Measurements from ENCODE around the gene NAB1. TPM values are rescaled to one million over a fixed set of nuclear protein-coding genes. Genes with fewer than 3 reads are reported as not detected.

The NAB1 gene
- total RNA-seq, 1 donor from 2014 or later = 30.7 TPM

DNA sequence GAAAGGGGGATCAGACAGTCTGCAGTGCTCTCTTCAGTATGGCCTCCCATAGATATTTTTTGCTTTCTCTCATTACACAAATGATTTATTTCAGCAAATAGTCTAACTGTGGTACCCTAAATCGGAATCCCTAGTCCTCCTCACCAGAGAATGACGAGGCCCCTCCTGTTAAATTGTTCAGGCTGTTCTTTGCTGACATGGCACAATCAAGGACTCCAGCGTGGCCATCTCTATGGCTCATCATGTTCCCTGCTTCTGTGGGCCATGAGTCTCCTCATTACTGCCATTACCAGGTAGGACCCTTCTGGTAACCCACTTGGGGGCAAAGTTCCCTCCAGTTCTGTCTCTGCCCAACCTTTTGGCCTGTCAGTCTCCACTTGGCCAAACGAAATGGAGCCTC, 62.2 kb downstream of the NAB1 start:
- intact Hi-C loops (cut with micrococcal nuclease) = no loop called here

DNA sequence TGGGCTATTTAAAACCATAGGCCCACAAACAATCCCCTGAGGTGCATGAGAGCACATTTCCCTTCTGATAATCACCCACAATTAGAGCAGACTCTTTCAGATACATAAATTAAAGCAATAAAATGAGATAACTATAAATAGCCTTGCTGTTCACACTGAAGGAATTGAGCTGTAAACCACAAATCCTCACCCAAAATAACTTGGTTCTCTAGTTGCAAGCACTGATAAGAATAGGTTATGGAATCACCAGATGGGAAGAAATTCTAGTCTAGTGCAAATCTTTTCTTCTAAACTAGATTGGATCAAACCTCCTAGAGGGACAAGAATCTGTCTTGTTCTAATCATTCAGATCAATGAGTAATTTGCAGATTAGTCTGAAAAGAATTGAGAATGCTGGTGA, 64.6 kb downstream of the NAB1 start:
- intact Hi-C loops (cut with micrococcal nuclease) = no loop called here

DNA sequence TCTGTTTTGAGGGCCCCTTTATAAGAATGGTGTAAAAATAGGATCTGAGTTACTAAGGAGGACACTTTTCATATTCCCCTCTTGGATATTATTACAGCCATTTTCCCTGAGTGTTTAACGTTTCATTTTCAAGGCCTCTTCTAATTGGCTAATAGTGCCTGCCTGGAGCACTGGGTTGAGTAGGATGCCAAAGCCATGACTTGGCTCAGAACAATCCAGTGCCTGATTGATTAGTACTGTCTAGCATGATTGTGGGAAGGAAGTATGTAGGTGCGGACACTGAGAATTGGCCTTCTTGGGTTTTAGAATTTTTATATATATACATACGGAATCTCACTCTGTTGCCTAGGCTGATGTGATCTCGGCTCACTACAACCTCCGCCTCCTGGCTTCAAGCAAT, 66.1 kb downstream of the NAB1 start:
- intact Hi-C loops (cut with micrococcal nuclease) = no loop called here

DNA sequence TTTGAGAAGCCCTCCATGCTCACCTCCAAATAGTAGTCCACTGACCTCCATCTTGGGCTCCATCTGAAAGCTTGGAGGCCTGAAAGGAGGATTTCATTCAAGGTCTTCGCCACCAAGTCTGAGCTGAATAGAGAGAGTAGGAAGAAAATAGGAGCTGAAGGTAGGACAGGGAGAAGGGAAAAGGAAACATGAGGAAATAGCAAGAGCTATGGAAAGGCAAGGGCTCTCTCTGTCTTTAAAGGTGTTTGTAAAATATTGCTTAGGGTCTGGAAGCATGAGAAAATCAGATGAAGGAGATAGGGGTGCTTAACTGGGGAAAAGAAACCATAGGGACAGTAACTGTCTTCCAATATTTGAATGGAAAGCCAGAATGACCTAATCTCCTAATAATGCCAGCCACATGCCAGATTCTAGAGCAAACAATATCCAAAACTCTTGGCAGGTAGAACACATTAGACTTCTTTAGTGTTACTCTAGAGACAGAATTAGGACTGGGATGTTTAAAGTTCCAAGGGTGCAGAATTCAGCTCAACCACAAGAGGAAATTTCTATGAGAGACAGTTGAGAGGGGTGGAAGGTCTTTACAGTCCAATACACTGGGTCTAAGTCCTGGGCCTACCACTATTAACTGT, 67.4 kb downstream of the NAB1 start:
- intact Hi-C loops (cut with micrococcal nuclease) = no loop called here

DNA sequence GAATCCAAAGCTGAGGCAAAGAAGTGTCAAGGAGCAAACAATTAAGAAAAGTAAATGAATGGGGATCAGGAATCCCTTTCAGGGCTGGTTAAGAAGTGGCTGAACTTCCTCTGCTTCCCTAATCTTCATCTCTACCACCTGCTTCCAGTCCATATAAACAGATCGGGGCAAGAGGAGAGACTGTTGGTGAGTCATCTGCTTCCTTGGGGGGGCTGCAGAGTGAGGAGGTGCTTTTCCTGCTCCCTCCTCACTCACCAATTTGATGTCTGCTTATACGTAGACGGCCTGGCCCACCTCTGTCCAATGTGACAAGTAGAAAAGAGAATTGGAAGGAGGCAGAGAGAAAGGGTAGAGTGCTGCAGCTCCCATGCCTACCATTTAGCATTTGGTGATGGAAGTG, 68.4 kb downstream of the NAB1 start:
- intact Hi-C loops (cut with micrococcal nuclease) = no loop called here

DNA sequence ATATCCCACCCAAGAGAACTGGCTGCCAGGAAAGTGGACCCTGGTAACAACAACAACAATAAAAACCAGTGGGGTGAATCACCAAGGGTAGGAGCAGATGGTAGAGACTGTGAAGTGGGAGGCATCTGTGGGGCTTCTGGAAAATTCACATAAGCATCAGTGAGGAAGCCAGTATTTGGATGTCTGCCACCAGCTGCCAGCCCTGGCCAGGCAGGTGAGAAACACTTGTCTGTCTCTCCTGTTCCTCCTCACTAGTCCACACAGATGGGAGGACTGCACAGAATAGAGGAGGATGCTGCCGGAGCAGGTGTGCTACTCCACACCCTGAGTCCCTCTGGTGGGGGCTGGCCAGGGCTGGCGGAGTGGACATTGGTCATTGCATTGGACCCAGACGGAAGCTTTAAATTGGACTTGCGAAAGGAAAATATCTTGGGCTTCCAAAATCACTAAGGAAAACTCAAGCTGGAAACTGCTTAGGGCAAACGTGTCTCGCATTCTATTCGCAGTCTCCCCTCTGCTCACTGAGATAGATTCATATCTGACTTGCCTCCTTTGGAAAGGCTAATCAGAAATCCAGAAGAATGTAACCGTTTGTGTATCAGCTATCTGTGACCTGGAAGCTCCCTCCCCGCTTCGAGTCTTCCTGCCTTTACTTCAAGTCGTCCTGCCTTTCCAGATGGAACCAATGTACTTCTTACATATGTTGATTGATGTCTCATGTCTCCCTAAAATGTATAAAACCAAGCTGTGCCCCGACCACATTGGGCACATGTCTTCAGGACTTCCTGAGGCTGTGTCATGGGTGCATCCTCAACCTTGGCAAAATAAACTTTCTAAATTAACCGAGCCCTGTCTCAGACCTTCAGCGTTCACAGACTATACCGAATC, 69.1 kb downstream of the NAB1 start:
- intact Hi-C loops (cut with micrococcal nuclease) = no loop called here

DNA sequence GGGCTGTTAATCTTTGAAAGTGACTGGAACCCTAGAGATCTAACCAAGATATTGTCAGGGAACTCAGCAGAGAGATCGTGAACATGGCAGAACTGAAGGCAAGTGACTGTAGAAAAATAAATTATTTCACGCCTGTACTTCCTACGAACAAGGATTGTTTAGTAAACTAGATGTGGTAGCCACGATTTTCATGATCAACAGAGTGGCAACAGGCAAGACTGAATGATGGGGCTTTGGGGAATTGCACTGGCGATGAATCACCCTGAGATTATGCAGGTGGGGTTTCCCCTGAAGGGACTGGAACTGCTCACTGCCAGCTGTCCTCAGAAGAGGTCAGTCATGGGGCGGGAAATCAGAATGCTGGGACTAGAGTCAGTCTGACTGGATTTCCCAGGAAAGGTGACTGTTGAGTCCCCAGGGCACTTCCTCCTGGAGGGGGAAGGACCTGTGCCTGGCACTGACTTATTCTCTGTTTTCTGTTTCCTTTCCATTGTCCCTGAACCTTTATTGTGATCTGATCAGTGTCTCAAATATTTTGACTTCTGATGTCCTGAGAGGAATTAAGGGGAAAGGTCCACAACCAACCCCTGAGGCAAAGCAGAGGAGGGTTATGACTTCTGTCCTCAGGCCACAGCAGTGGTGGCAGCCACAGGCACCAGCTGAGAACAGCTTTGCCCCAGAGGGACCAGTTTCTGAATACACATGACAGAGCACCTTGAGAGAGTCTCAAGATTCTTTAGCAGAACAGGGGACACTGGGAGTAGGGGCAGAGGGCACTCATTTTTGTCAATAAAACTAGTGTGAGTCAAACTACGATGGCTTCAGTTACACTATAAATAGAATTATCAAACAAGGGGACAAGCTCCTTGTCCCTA, 70.0 kb downstream of the NAB1 start:
- intact Hi-C loops (cut with micrococcal nuclease) = no loop called here

DNA sequence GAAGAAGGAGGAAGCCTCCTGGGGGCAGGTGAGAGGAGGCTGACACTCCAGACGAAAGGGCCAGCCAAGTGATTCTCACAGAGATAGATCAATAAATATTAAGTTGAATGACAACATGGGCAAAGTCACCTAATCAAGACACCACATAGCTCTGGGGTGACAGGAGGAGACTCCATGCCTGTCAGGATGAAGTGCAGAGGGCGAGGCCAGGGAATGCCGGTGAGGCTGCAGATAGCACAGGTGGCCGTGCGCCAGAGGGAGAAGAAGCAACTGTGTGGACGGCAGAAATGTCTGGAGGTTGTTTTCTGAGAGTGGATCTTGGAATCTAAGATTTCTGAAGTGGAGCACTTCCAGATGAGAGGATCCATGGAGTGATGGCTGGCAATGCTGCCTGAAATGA, 71.4 kb downstream of the NAB1 start:
- intact Hi-C loops (cut with micrococcal nuclease) = no loop called here

DNA sequence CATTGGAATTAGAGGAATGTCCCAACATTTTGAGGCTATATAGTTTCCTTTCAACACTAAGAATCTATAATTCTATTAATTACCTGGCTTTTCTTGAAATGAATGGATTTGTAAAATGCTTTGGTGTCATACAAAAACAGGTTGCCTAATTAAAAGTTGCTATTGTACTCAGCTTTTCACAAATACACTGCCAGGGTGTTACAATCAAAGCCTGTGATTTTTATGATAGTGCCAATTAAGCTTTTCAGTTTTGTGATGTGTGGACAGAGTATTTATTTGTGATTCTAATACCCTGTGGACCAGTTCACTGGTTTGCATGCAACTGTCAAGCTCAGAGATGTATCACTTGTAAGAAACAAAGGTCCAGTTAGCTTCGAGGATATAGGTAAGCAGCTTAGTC, 71.8 kb downstream of the NAB1 start:
- intact Hi-C loops (cut with micrococcal nuclease) = no loop called here

DNA sequence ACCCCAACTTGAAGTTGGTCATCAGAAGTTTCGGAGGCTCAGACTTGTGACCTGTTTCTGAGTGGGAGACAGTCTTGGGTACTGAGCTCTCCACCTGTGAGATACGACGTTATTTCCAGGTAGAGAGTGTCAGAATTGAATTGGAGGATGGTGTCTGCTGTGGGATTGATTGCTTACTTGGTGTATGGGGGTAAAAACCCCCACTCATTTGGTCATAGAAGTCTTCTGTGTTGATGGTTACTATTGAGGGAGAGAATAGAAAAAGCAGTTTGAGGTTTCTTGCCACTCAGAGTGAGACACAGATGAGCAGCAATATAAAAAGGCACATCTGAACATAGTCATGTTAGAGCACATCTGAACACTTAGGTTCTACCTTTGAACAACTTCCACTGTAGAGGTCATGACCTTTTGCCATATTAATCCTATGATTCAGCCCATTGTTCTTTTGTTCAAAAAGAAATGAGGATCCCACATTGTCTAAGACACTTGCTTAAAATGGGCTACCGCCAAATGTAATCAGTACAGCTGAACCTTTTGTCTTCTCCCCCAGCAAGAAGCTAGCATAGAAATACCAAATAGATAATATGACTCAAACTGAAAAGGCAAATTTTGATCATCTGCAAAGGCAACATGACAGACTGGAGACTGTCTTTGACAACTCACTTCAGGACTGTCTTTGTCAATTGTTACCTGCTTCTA, 73.3 kb downstream of the NAB1 start:
- intact Hi-C loops (cut with micrococcal nuclease) = loop anchor here (2.0 kb wide), 1 partner anchor 43 kb away; no protein-coding TSS in a partner anchor

DNA sequence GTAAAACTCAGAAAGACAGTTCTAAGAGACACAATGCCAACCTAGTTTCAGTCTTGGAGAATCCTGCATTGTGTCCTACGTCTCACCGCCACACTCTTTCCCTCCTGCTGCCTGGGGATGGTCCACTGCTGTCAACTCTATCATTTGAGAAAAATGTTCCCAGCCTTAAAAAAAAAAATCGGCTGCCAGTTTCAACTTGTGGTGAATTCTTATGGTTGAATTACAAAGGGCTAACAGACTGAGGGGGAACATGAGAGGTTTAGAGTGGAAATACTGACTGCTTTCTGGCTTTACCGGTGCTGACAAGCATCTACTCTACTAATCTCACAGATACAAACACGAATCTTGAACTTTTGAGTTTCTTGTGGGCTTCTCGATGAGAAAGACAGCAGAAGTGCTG, 74.0 kb downstream of the NAB1 start:
- intact Hi-C loops (cut with micrococcal nuclease) = loop anchor here (2.0 kb wide), 1 partner anchor 44 kb away; no protein-coding TSS in a partner anchor

DNA sequence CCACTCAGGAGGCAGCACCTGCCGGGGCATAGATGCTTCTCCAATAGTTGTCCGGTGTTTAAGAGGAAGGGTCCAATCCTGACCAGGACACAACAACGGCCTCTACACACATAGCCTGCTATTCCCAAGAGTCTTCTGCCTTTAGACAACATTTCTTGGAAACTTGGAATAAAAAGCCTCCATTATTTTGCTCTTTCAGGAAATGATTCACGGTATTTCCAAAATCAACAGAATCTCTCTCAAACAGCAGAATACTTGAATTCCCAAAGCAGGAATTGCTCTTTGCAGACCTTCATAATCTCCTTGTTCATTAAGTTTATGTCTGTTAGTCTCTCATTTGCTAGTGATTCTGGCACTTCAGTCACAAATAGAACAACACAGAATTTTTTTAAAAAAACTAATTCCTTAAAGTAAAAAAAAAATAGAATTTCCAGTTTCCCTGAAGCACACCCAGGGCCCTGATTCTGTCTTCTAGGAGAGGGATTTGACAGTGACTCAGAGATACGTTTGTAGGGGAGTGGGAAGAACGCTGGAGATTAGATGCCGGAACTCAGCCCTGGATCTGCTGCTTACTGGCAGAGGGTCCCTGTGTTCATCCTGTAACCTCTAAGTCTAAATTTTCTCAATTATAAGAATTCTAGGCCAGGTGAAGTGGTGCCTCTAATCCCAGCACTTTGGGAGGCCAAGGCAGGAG, 74.7 kb downstream of the NAB1 start:
- intact Hi-C loops (cut with micrococcal nuclease) = loop anchor here (2.0 kb wide), 1 partner anchor 45 kb away; no protein-coding TSS in a partner anchor

DNA sequence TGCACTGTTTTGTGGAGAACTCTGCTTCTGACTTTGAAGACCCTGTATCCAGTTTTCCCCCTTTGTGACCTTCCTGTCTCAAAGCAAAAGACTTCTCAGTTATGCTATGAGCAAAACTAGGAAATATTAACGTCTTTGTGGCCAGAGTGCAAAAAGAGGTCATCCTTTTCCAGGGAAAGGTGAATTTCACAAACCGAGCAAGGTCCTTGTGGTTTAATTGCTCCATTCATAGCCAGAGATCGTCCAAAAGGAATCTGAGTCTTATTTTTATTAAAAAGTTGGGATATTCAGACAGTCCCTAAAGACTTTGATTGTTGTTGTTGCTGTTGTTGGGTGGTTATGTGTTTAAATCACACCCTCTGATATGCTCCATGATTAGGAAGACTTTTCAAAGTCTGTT, 77.4 kb downstream of the NAB1 start:
- intact Hi-C loops (cut with micrococcal nuclease) = no loop called here

DNA sequence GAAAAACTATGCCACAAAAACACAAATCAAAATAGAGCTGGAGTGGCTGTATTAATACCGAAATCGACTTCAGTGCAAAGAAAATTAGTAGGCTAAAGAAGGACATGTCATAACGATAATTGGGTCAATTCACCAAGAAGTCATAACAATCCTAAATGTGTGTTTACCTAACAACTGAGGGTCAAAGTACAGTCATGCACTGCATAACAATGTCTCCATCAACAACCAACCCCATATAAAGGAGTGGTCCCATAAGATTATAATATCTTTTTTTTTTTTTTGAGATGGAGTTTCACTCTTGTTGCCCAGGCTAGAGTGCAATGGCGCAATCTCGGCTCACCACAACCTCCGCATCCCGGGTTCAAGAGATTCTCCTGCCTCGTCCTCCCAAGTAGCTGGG, 87.5 kb downstream of the NAB1 start:
- intact Hi-C loops (cut with micrococcal nuclease) = no loop called here

DNA sequence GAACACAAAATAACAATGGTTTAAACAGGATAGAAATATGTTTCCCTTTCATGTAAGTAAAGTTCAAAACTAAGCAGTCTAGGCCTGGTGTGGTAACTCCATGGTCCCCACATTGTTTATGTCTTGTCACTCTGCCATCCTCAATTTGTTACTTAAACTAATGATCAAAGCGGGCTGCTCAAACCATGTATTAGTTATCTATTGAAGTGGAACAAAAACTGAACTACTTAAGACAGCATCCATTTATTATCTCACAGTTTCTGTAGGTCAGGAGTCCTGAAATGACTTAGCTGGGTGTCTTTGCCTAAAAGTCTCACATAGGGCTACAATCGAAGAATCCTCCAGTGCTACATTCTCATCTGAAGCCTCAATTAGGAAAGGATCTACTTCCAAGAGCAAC, 91.6 kb downstream of the NAB1 start:
- intact Hi-C loops (cut with micrococcal nuclease) = no loop called here

Other genes with a start within 250 kb of the NAB1 start
- gene MFSD6, start 240.7 kb upstream of the NAB1 start, total RNA-seq = 50.4 and 53.9 TPM in 2 replicates
- 16.5 and 16.8 TPM in 2 replicates for gene NEMP2, start 114.4 kb upstream of the NAB1 start, total RNA-seq
- gene GLS, start 231.7 kb downstream of the NAB1 start, total RNA-seq = 179 and 190 TPM in 2 replicates

Measured in T-helper 1 cell treated with Interleukin-12 subunit alpha and Interleukin-12 subunit beta and Interleukin-4 antibody, amounts not matched to agents 30 ng/mL and 1 ng/mL, for 36 hours (primary cell).